K562 (cell line): ENCODE measurements around the gene IPO9. TPM values are rescaled to one million over a fixed set of nuclear protein-coding genes. Genes with fewer than 3 reads are reported as not detected.

Experiments used
- DNMT1 ChIP-seq: fragments of 450-650 bp; IDR thresholded peaks from 2 replicates; pipeline ENCODE4 v1.6.1; 2016; ENCODE audit warnings: antibody characterized with exemption, mild to moderate bottlenecking
- FOXA1 ChIP-seq: fragments of 450-650 bp; IDR thresholded peaks from 2 replicates; pipeline ENCODE4 v1.6.1; 2016; ENCODE audit warnings: mild to moderate bottlenecking, borderline replicate concordance
- JUN ChIP-seq, 2 experiments: sonication (generic) in 1 of 2; formaldehyde crosslinking in 1 of 2; IDR thresholded peaks; 2 replicates each; pipeline versions ENCODE4 v1.6.1 to v1.8.0; 2012 to 2022; ENCODE audit warnings: borderline replicate concordance in 2 of 2, mild to moderate bottlenecking in 2 of 2, improper control_type of control experiment in 1 of 2, low read depth in 1 of 2, low read length in 1 of 2, missing genetic modification reagents in 1 of 2
- MAZ ChIP-seq, 2 experiments: fragments of 450-650 bp in 1 of 2; sonication (generic) in 1 of 2; formaldehyde crosslinking; IDR thresholded peaks in 1 of 2; conservative IDR thresholded peaks in 1 of 2; 2 replicates each; pipeline versions ENCODE4 v1.4.0 to v1.5.0; 2020; ENCODE audit warnings: mild to moderate bottlenecking in 1 of 2, missing genetic modification reagents in 1 of 2
- NELFE ChIP-seq: IDR thresholded peaks from 2 replicates; pipeline ENCODE4 v1.6.1; 2011; ENCODE audit warnings: mild to moderate bottlenecking; ENCODE audit not compliant: insufficient read depth, insufficient read length
- NEUROD1 ChIP-seq: fragments of 150-350 bp; IDR thresholded peaks from 2 replicates; pipeline ENCODE4 v1.6.1; 2014; ENCODE audit warnings: borderline replicate concordance, low read length, low read depth; ENCODE audit not compliant: partially characterized antibody
- NFATC3 ChIP-seq: fragments of 450-650 bp; IDR thresholded peaks from 2 replicates; pipeline ENCODE4 v1.6.1; 2017; ENCODE audit warnings: mild to moderate bottlenecking
- NR2C1 ChIP-seq, 2 experiments: fragments of 450-650 bp; IDR thresholded peaks; 2 replicates each; pipeline ENCODE4 v1.6.1; 2017; ENCODE audit warnings: mild to moderate bottlenecking in 2 of 2, antibody characterized with exemption in 1 of 2, inconsistent platforms in 1 of 2, missing compliant biosample characterization in 1 of 2, missing genetic modification characterization in 1 of 2
- RAD51 ChIP-seq: fragments of 450-650 bp; IDR thresholded peaks from 2 replicates; pipeline ENCODE4 v1.7.1; 2016; ENCODE audit warnings: low read depth, mild to moderate bottlenecking, borderline replicate concordance
- RCOR1 ChIP-seq, 2 experiments: IDR thresholded peaks; 2 replicates each; pipeline ENCODE4 v1.6.1; 2012; ENCODE audit warnings: low read depth in 2 of 2, low read length in 2 of 2, borderline replicate concordance in 1 of 2, improper control_type of control experiment in 1 of 2
- SMARCA5 ChIP-seq: fragments of 450-650 bp; IDR thresholded peaks from 2 replicates; pipeline ENCODE4 v1.6.1; 2016
- SRSF9 ChIP-seq: fragments of 200-400 bp; formaldehyde crosslinking; IDR thresholded peaks from 2 replicates; pipeline ENCODE4 v1.6.1; 2017; ENCODE audit warnings: low read depth, low read length, borderline replicate concordance
- TCFL5 ChIP-seq: fragments of 250-450 bp; sonication (Bioruptor Pico); conservative IDR thresholded peaks from 2 replicates; pipeline ENCODE4 v1.6.1; 2021; ENCODE audit warnings: mild to moderate bottlenecking, moderate library complexity, matching md5 sums
- ZBTB17 ChIP-seq: fragments of 450-650 bp; formaldehyde crosslinking; IDR thresholded peaks from 2 replicates; pipeline ENCODE4 v1.4.0; 2020; ENCODE audit warnings: mild to moderate bottlenecking
- ZEB2 ChIP-seq: fragments of 450-650 bp; IDR thresholded peaks from 2 replicates; pipeline ENCODE4 v1.6.1; 2016
- ZFP36 ChIP-seq: fragments of 150-350 bp; IDR thresholded peaks from 2 replicates; pipeline ENCODE4 v1.6.1; 2018; ENCODE audit warnings: low read length, low read depth; ENCODE audit not compliant: partially characterized antibody
- ZNF212 ChIP-seq: fragments of 450-650 bp; formaldehyde crosslinking; IDR thresholded peaks from 2 replicates; pipeline ENCODE4 v1.4.0; 2020; ENCODE audit warnings: mild to moderate bottlenecking
- ZNF668 ChIP-seq: fragments of 250-450 bp; sonication (Bioruptor Pico); IDR thresholded peaks from 2 replicates; pipeline ENCODE4 v1.8.0; 2022; ENCODE audit warnings: mild to moderate bottlenecking, inconsistent platforms
- polyA plus RNA-seq, 8 experiments: library from polyadenylated mRNA; depleted of rRNA in 4 of 8; stranded (reverse) in 5 of 8; unstranded in 3 of 8; fragments of >200 nt; fragmentation: Nextera tagmentation in 2 of 8; fragmentation: Illumina TruSeq in 1 of 8; extraction: Ambion mirVana in 2 of 8; extraction: Trizol in 1 of 8; gene quantifications; 2 replicates each; pipeline versions ENCODE4 v1.2.1 to v1.2.3, GENCODE V29; 2011 to 2014; ENCODE audit warnings: inconsistent platforms in 1 of 8, missing spikeins in 1 of 8
- total RNA-seq, 7 experiments: library from RNA; depleted of rRNA in 6 of 7; stranded (reverse); fragments of >200 nt in 6 of 7; fragmentation: Illumina TruSeq in 2 of 7; extraction: Trizol in 2 of 7; gene quantifications; 2 replicates each; pipeline versions ENCODE4 v1.2.1 to v1.2.3, GENCODE V29; 2011 to 2021; ENCODE audit warnings: low replicate concordance in 1 of 7
- TF ChIP-seq, protein P1 (sequence below): fragments of 250-450 bp; sonication (Bioruptor Pico); IDR thresholded peaks from 2 replicates; pipeline ENCODE4 v1.8.0; 2021; ENCODE audit warnings: moderate library complexity, mild to moderate bottlenecking, inconsistent platforms
- TF ChIP-seq, protein P2 (sequence below): fragments of 250-450 bp; sonication (Bioruptor Pico); IDR thresholded peaks from 2 replicates; pipeline ENCODE4 v1.8.0; 2021; ENCODE audit warnings: mild to moderate bottlenecking, moderate library complexity
- TF ChIP-seq, protein P3 (sequence below): IDR thresholded peaks from 2 replicates; pipeline ENCODE4 v1.6.1; 2014; ENCODE audit warnings: antibody characterized with exemption
- TF ChIP-seq, protein P4 (sequence below): sonication (generic); formaldehyde crosslinking; IDR thresholded peaks from 2 replicates; pipeline ENCODE4 v1.8.1; 2023; ENCODE audit warnings: mild to moderate bottlenecking, missing genetic modification reagents

Gene IPO9
- total and polyA plus RNA-seq, 9 of the 15 experiments (the other 6 are each of a cell fraction or from before 2014, with no cell fraction given) = 27.9 to 78.6 (median 43.9) TPM

DNA sequence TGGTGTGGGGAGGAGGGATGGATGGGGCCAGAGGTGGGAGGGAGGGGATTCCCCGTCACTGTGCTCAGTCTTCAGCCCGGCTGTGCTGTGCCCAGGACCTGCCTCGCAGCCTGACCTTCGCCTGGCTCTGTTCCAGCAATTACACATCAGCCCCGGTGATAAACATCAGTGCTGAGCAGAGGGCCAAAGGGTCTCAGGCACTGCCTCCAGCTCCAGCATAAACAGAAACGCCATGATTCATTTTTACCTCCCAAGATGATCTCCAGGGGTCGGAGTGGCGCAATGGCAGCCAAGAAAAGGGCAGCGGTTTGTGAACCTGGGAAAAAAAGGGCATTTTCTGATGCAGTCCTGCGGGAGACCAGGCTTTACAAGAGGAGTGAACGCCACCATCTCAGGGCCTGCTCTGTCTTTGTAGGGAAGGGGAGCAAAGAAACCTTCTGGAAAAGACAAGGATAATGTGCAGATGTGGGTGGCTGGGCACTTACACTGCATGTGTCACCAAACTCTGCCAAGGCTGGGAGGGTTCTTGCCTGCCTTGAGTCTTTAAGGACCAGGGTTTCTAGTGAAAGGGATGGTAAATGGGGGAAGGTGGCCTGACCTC lies 87.8 kb downstream of the IPO9 start (continued):
- TF ChIP-seq, protein P1, sequence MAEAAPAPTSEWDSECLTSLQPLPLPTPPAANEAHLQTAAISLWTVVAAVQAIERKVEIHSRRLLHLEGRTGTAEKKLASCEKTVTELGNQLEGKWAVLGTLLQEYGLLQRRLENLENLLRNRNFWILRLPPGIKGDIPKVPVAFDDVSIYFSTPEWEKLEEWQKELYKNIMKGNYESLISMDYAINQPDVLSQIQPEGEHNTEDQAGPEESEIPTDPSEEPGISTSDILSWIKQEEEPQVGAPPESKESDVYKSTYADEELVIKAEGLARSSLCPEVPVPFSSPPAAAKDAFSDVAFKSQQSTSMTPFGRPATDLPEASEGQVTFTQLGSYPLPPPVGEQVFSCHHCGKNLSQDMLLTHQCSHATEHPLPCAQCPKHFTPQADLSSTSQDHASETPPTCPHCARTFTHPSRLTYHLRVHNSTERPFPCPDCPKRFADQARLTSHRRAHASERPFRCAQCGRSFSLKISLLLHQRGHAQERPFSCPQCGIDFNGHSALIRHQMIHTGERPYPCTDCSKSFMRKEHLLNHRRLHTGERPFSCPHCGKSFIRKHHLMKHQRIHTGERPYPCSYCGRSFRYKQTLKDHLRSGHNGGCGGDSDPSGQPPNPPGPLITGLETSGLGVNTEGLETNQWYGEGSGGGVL (CRISPR knock-in tag) = no peak
- TF ChIP-seq TCFL5 (CRISPR knock-in tag) = no peak
- TF ChIP-seq, protein P2, sequence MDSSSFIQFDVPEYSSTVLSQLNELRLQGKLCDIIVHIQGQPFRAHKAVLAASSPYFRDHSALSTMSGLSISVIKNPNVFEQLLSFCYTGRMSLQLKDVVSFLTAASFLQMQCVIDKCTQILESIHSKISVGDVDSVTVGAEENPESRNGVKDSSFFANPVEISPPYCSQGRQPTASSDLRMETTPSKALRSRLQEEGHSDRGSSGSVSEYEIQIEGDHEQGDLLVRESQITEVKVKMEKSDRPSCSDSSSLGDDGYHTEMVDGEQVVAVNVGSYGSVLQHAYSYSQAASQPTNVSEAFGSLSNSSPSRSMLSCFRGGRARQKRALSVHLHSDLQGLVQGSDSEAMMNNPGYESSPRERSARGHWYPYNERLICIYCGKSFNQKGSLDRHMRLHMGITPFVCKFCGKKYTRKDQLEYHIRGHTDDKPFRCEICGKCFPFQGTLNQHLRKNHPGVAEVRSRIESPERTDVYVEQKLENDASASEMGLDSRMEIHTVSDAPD (CRISPR knock-in tag) = no peak
- no peak for TF ChIP-seq NELFE
- TF ChIP-seq, protein P3, sequence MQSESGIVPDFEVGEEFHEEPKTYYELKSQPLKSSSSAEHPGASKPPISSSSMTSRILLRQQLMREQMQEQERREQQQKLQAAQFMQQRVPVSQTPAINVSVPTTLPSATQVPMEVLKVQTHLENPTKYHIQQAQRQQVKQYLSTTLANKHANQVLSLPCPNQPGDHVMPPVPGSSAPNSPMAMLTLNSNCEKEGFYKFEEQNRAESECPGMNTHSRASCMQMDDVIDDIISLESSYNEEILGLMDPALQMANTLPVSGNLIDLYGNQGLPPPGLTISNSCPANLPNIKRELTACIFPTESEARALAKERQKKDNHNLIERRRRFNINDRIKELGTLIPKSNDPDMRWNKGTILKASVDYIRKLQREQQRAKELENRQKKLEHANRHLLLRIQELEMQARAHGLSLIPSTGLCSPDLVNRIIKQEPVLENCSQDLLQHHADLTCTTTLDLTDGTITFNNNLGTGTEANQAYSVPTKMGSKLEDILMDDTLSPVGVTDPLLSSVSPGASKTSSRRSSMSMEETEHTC = no peak
- TF ChIP-seq ZFP36 = peak; percentile 72
- TF ChIP-seq, protein P4, sequence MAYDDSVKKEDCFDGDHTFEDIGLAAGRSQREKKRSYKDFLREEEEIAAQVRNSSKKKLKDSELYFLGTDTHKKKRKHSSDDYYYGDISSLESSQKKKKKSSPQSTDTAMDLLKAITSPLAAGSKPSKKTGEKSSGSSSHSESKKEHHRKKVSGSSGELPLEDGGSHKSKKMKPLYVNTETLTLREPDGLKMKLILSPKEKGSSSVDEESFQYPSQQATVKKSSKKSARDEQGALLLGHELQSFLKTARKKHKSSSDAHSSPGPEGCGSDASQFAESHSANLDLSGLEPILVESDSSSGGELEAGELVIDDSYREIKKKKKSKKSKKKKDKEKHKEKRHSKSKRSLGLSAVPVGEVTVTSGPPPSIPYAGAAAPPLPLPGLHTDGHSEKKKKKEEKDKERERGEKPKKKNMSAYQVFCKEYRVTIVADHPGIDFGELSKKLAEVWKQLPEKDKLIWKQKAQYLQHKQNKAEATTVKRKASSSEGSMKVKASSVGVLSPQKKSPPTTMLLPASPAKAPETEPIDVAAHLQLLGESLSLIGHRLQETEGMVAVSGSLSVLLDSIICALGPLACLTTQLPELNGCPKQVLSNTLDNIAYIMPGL = no peak
- peak; percentile 17; the same call in 1 of the 2 replicates for TF ChIP-seq SMARCA5
- TF ChIP-seq MAZ (CRISPR knock-in tag; conservative IDR thresholded peaks at IDR 0.05 in 1 of 2, IDR thresholded peaks at IDR 0.05 in 1 of 2) = peak in 1 of 2 experiments; percentile 48; a peak in 2 of 4 replicates
- TF ChIP-seq SRSF9 = no peak
- TF ChIP-seq NFATC3 = no peak
- no peak for TF ChIP-seq ZNF668
- no peak for TF ChIP-seq RAD51
- no peak for TF ChIP-seq FOXA1
- no peak for TF ChIP-seq DNMT1
- peak in 1 of 2 experiments; percentile 81; a peak in 2 of 4 replicates for TF ChIP-seq RCOR1 (IDR thresholded peaks at IDR 0.05; ENCODE audit: borderline replicate concordance in 1 of 2, low read depth in 2 of 2, low read length in 2 of 2)
- no peak for TF ChIP-seq ZNF212 (CRISPR knock-in tag)
- peak; percentile 44 for TF ChIP-seq NEUROD1
- 0 out of 2 replicates have a peak, but pooled peaks have one; percentile 13 for TF ChIP-seq NR2C1 (IDR thresholded peaks at IDR 0.05)
- TF ChIP-seq NR2C1 (tag; IDR thresholded peaks at IDR 0.05) = no peak
- peak; percentile 84 for TF ChIP-seq JUN (IDR thresholded peaks at IDR 0.05; ENCODE audit: borderline replicate concordance, low read depth, low read length)
- TF ChIP-seq JUN (CRISPR knock-in tag; IDR thresholded peaks at IDR 0.05; ENCODE audit: borderline replicate concordance) = no peak
- TF ChIP-seq ZBTB17 (CRISPR knock-in tag) = no peak
- peak; percentile 29; the same call in 1 of the 2 replicates for TF ChIP-seq ZEB2
